Muscle layer of duodenum (tissue), 2 donors: Measurements from ENCODE around the gene BCAS1.
"Not testable (repeated sequence)": the region's sequence is repeated elsewhere in the genome, so short reads cannot be mapped to it uniquely, and the experiment has no call there.

ENCODE experiments used
- H3K27ac ChIP-seq: one replicate; pipeline ENCODE4 v1.7.0; 2013; ENCODE audit warnings: mild to moderate bottlenecking, low read length
- H3K27me3 ChIP-seq: one replicate; pipeline ENCODE4 v1.7.0; 2013; ENCODE audit warnings: low read depth, mild to moderate bottlenecking, control low read depth, low read length
- H3K36me3 ChIP-seq, 2 donors: one replicate each; pipeline ENCODE4 v1.7.0; 2013; ENCODE audit warnings: low read length in 2 of 2, control low read depth in 1 of 2, mild to moderate bottlenecking in 1 of 2; ENCODE audit not compliant: insufficient read depth in 2 of 2, control insufficient read depth in 1 of 2
- H3K4me1 ChIP-seq, 2 donors: one replicate each; pipeline ENCODE4 v1.7.0; 2013; ENCODE audit warnings: low read length in 2 of 2, mild to moderate bottlenecking in 2 of 2, control low read depth in 1 of 2, moderate library complexity in 1 of 2; ENCODE audit not compliant: insufficient read depth in 2 of 2, control insufficient read depth in 1 of 2
- H3K4me3 ChIP-seq, 2 donors: one replicate each; pipeline ENCODE4 v1.7.0; 2013; ENCODE audit warnings: low read length in 2 of 2, low read depth in 1 of 2, mild to moderate bottlenecking in 1 of 2
- H3K9me3 ChIP-seq, 2 donors: one replicate each; pipeline ENCODE4 v1.7.0; 2013; ENCODE audit warnings: low read length in 2 of 2, control low read depth in 1 of 2, mild to moderate bottlenecking in 1 of 2; ENCODE audit not compliant: control insufficient read depth in 1 of 2
- donor health status: healthy.

Gene BCAS1

GRCh38 chr20:54011346-54011745 lies 59.0 kb downstream of the BCAS1 start:
- Histone ChIP-seq H3K9me3 (no peaks in the 10 kb centered on the region), H3K4me1 (no peaks in the 10 kb centered on the region), H3K36me3 (no peaks in the 10 kb centered on the region), H3K27ac (no peak overlapping the region), H3K27me3 (no peaks in the 10 kb centered on the region), H3K4me3 (no peak overlapping the region)

DNA sequence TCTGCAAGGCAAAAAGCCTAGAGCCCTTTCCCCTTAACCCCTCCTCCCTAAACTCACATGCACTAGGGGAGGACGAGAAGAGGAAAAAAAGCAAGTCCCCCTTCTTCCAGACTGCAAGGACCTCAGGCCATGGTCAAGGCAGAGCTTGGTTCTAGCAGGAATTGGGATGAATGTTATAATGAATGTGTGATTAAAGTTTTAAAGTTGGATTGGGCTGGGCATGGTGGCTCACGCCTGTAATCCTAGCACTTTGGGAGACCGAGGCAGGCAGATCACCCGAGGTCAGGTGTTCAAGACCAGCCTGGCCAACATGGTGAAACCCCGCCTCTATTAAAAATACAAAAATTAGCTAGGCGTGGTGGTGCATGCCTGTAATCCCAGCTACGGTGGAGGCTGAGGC lies 64.2 kb downstream of the BCAS1 start:
- H3K36me3 ChIP-seq, H3K27ac ChIP-seq, H3K27me3 ChIP-seq, H3K4me1 ChIP-seq, H3K4me3 ChIP-seq, H3K9me3 ChIP-seq: not testable (repeated sequence)

- Histone ChIP-seq H3K4me3 (no peak overlapping the region), H3K36me3 (no peaks in the 10 kb centered on the region), H3K4me1 (no peaks in the 10 kb centered on the region), H3K9me3 (peaks cover 0 to 6% of the 10 kb centered on the region in 2 donors), H3K27ac (no peak overlapping the region), H3K27me3 (no peaks in the 10 kb centered on the region)
Measured at GRCh38 chr20:54005524-54005923, 64.9 kb downstream of the BCAS1 start.

GRCh38 chr20:54004445-54004844 lies 65.9 kb downstream of the BCAS1 start:
- Histone ChIP-seq H3K27me3 (no peaks in the 10 kb centered on the region), H3K4me1 (no peaks in the 10 kb centered on the region), H3K9me3 (peaks cover 0 to 12% of the 10 kb centered on the region in 2 donors), H3K36me3 (no peaks in the 10 kb centered on the region), H3K4me3 (no peak overlapping the region), H3K27ac (no peak overlapping the region)

- Histone ChIP-seq H3K9me3 (peaks cover 0 to 16% of the 10 kb centered on the region in 2 donors), H3K4me3 (no peak overlapping the region)
Measured at GRCh38 chr20:54002741-54003140, 67.7 kb downstream of the BCAS1 start.

GRCh38 chr20:54002056-54002575 lies 68.3 kb downstream of the BCAS1 start:
- Histone ChIP-seq H3K4me3 (peak overlapping the region in 1 of 2 donors; percentile 20), H3K4me1 (no peaks in the 10 kb centered on the region), H3K27me3 (no peaks in the 10 kb centered on the region), H3K9me3 (peaks cover 0 to 16% of the 10 kb centered on the region in 2 donors), H3K27ac (no peak overlapping the region), H3K36me3 (no peaks in the 10 kb centered on the region)

More at GRCh38 chr20:54002741-54003140, 67.7 kb downstream of the BCAS1 start:
- no peak overlapping the region for H3K27ac ChIP-seq
- no peaks in the 10 kb centered on the region for H3K27me3 ChIP-seq
- H3K36me3 ChIP-seq, result no peaks in the 10 kb centered on the region
- no peaks in the 10 kb centered on the region for H3K4me1 ChIP-seq

DNA sequence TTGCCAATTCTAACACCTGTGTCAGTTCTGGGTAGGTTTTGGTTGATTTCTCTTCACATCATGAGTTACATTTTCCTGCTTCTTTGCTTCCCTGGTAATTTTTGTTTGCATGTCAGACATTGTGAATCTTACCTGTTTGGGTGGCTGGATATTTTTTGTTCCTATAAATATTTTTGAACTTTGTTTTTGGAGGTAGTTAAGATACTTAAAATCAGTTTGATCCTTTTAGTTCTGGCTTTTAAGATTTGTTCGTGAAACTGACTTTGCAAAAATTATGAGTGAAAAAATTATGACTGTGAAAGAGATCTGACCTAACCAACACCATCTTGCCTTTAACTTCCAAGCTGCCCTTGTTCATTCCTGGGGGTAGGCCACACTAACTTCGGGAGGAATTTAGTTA lies 69.5 kb downstream of the BCAS1 start:
- H3K9me3 ChIP-seq, result peaks cover 0 to 16% of the 10 kb centered on the region in 2 donors
- H3K4me1 ChIP-seq, result no peaks in the 10 kb centered on the region
- H3K27ac ChIP-seq, result no peak overlapping the region
- H3K27me3 ChIP-seq, result no peaks in the 10 kb centered on the region
- H3K4me3 ChIP-seq, result no peak overlapping the region
- H3K36me3 ChIP-seq, result no peaks in the 10 kb centered on the region

GRCh38 chr20:54000262-54000661 lies 70.1 kb downstream of the BCAS1 start:
- Histone ChIP-seq H3K4me1 (no peaks in the 10 kb centered on the region), H3K4me3 (no peak overlapping the region), H3K27ac (no peak overlapping the region), H3K36me3 (no peaks in the 10 kb centered on the region), H3K27me3 (no peaks in the 10 kb centered on the region), H3K9me3 (peaks cover 0 to 16% of the 10 kb centered on the region in 2 donors)

DNA sequence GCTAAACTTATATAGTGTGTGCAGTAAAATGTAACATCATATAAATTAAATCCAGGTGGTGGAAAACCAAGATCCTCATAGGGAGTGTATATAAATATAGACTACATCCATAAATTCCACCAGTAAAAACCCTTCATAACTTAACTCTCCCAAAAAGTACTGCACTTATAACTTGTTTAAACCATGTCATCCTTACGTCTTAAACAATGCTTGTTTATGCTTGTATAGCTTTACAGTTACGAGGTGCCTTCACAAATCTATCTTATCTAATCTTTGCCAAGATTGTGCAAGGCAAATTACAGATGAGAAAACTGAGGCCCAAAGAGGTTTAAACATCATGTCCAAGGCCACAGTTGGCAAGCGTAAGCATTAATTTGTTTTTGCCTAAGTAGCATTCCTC lies 71.3 kb downstream of the BCAS1 start:
- no peaks in the 10 kb centered on the region for H3K4me1 ChIP-seq
- H3K4me3 ChIP-seq, result no peak overlapping the region
- no peak overlapping the region for H3K27ac ChIP-seq
- H3K27me3 ChIP-seq, result no peaks in the 10 kb centered on the region
- peaks cover 0 to 16% of the 10 kb centered on the region in 2 donors for H3K9me3 ChIP-seq
- H3K36me3 ChIP-seq, result no peaks in the 10 kb centered on the region

DNA sequence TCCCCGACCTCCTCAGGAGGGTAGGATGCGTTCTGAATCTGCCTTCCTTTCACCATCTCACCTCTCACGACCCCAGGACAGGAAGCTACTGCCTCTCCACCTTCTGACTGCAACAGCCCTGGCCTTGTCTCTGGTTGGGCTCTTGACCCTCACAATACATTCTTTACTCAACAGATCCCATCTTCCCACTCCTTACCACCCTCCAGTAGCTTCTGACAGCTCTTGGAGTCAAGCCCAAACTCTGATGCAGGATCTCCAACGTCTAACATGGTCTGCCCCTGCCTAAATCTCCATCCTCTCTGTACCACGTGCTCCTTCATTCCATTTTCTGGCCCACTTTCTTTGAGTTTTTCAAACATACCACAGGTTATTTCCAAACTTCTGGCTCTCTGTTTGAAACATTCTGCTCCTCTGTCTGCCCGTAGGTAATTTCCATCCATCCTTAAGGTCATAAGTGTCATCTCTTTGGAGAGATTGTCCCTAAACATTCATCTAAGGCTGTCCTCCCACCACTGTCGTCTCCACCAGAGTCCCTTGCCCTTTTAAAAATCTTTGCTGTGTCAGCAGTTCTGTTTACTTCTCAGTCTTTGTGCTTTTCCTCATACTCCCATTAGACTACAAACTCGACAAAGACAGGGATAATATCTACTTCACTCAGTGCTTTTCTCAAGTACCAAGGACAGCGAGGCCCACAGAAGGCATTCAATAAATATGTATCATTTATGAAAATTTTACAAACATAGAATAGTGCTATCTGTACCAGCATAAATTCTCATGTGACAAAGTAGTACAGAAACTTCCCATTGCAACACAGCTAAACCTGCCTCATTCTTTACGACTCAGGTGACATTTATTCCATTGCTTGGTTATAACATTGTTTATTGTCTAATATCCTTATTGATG lies 73.6 kb downstream of the BCAS1 start:
- no peak overlapping the region for H3K4me3 ChIP-seq
- H3K36me3 ChIP-seq, result no peaks in the 10 kb centered on the region
- H3K27ac ChIP-seq, result no peak overlapping the region
- peaks cover 0 to 16% of the 10 kb centered on the region in 2 donors for H3K9me3 ChIP-seq
- H3K27me3 ChIP-seq, result no peaks in the 10 kb centered on the region
- H3K4me1 ChIP-seq, result no peaks in the 10 kb centered on the region

DNA sequence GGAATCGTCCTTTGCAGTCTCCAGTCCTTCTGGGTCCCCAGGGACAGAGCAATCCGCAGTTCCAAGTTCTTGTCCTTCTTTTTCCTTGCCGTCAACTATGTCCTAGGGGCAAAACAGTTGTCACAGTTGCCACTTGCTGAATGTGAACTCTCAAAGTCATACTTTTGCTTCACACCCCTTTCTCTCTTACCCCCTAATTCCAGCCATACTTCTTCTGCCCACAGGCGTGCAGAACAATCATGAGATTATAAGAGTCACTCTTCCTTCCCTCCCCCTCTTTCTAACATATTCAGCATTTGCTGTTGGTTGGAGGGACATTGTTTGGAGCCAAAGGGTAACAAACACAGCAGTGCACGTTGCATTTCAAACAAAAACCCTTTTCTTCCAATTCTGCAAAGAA lies 74.4 kb downstream of the BCAS1 start:
- Histone ChIP-seq H3K4me1 (no peaks in the 10 kb centered on the region), H3K27ac (no peak overlapping the region), H3K27me3 (no peaks in the 10 kb centered on the region), H3K4me3 (no peak overlapping the region), H3K9me3 (peaks cover 0 to 10% of the 10 kb centered on the region in 2 donors), H3K36me3 (no peaks in the 10 kb centered on the region)
